ENCODE measurements around the gene YPEL2. TPM values are rescaled to one million over a fixed set of nuclear protein-coding genes. Genes with fewer than 3 reads are reported as not detected.

Gene YPEL2
- total and polyA plus RNA-seq, 2 of the 13 experiments (the other 11 are each of a cell fraction or from before 2014, with no cell fraction given), result 8.5 to 21.1 TPM

- TF ChIP-seq POGK (CRISPR knock-in tag; conservative IDR thresholded peaks at IDR 0.05) (peak; percentile 64), ZBTB21 (CRISPR knock-in tag; IDR thresholded peaks at IDR 0.05) (no peak), HNRNPL (IDR thresholded peaks at IDR 0.05; ENCODE audit: low read depth, low read length) (no peak), ZXDC (CRISPR knock-in tag; IDR thresholded peaks at IDR 0.05) (no peak), GMEB2 (CRISPR knock-in tag; IDR thresholded peaks at IDR 0.05; ENCODE audit: low read depth) (no peak), MXD1 (CRISPR knock-in tag; IDR thresholded peaks at IDR 0.05) (peak; percentile 67; the same call in 1 of the 2 replicates), ZBTB37 (CRISPR knock-in tag; IDR thresholded peaks at IDR 0.05) (no peak), ZNF83 (CRISPR knock-in tag; IDR thresholded peaks at IDR 0.05; ENCODE audit: borderline replicate concordance) (peak; percentile 91; the same call in 1 of the 2 replicates), ZGPAT (CRISPR knock-in tag; IDR thresholded peaks at IDR 0.05) (peak; percentile 29; the same call in 1 of the 2 replicates), RORA (CRISPR knock-in tag; IDR thresholded peaks at IDR 0.05) (no peak), ZNF563 (CRISPR knock-in tag; IDR thresholded peaks at IDR 0.05) (no peak), LBX2 (CRISPR knock-in tag; IDR thresholded peaks at IDR 0.05; ENCODE audit: borderline replicate concordance) (no peak)
These were observed 684 bp downstream of the YPEL2 start (continued) for GRCh38 chr17:59331929-59332748.
